Panc1 (cell line): Measurements from ENCODE around the gene GUCY1A2. TPM values are rescaled to one million over a fixed set of nuclear protein-coding genes. Genes with fewer than 3 reads are reported as not detected.

Experiments used
- ATAC-seq: fragments of 200-7000 bp; cut with Tn5 transposase; 2 replicates; pipeline ENCODE4 v1.9.1; 2020; ENCODE audit warnings: mild to moderate bottlenecking, moderate library complexity
- BruUV-seq: library from RNA; stranded (reverse); fragments of 400-500 nt; replicated peaks from 2 replicates; lab custom pipeline; 2021; lab: Mats Ljungman, UMichigan
- CTCF ChIA-PET: fragments of 300-600 bp; sonication (Branson Sonifier 250); formaldehyde crosslinking; loops from one replicate; lab custom pipeline; 2022; ENCODE audit warnings: antibody characterized with exemption; lab: Charles Lee
- POLR2A ChIA-PET: fragments of 300-600 bp; sonication (Branson Sonifier 250); formaldehyde crosslinking; loops from one replicate; lab custom pipeline; 2022; ENCODE audit warnings: antibody characterized with exemption; lab: Charles Lee
- DNase-seq: peaks from one replicate; pipeline ENCODE4 v3.0.0-alpha.2; 2010; ENCODE audit warnings: low read depth, low spot score
- H3K27ac ChIP-seq: 2 replicates; pipeline ENCODE4 v1.5.1; 2011; ENCODE audit warnings: mild to moderate bottlenecking, low read length, inconsistent platforms
- H3K27me3 ChIP-seq: fragments of 200-500 bp; sonication (Bioruptor generic); 2 replicates; pipeline ENCODE4 v1.6.0; 2014; ENCODE audit warnings: low read length, inconsistent platforms; ENCODE audit not compliant: control insufficient read depth, insufficient read depth
- H3K36me3 ChIP-seq: fragments of 200-500 bp; sonication (Bioruptor generic); 2 replicates; pipeline ENCODE4 v1.5.1; 2014; ENCODE audit warnings: inconsistent platforms, mild to moderate bottlenecking, low read length, moderate library complexity; ENCODE audit not compliant: control insufficient read depth, insufficient read depth
- H3K4me1 ChIP-seq: 2 replicates; pipeline ENCODE4 v1.5.1; 2011; ENCODE audit warnings: inconsistent platforms, mild to moderate bottlenecking, low read length, moderate library complexity; ENCODE audit not compliant: control insufficient read depth, insufficient read depth
- H3K4me3 ChIP-seq, 2 experiments: 2 replicates each; pipeline ENCODE4 v1.5.1; 2011 to 2012; ENCODE audit warnings: low read depth in 2 of 2, low read length in 2 of 2, mild to moderate bottlenecking in 2 of 2, inconsistent platforms in 1 of 2, moderate library complexity in 1 of 2
- H3K9me3 ChIP-seq: fragments of 200-500 bp; sonication (Bioruptor generic); 2 replicates; pipeline ENCODE4 v1.5.1; 2014; ENCODE audit warnings: low read depth, mild to moderate bottlenecking, inconsistent platforms, low read length, moderate library complexity; ENCODE audit not compliant: control insufficient read depth, insufficient read depth
- CTCF ChIP-seq: fragments of 450-650 bp; IDR thresholded peaks from 2 replicates; pipeline ENCODE4 v1.5.1; 2017; ENCODE audit warnings: mild to moderate bottlenecking
- POLR2AphosphoS5 ChIP-seq: IDR thresholded peaks from 2 replicates; pipeline ENCODE4 v1.6.1; 2012; ENCODE audit warnings: mild to moderate bottlenecking, low read depth, low read length, moderate library complexity
- SIN3A ChIP-seq: IDR thresholded peaks from 2 replicates; pipeline ENCODE4 v1.6.1; 2012; ENCODE audit warnings: low read depth, mild to moderate bottlenecking, low read length, moderate library complexity, borderline replicate concordance; ENCODE audit not compliant: insufficient read depth
- TCF7L2 ChIP-seq: IDR thresholded peaks from 2 replicates; pipeline ENCODE4 v1.6.1; 2011; ENCODE audit warnings: mild to moderate bottlenecking, low read depth, low read length, inconsistent platforms
- in situ Hi-C: cut with HindIII; loops from 2 replicates; pipeline ENCODE4 v1.10.0; 2016; ENCODE audit warnings: low sequenced_read_pairs, low pct_unique_long_range_greater_than_20kb
- intact Hi-C: fragments of 100-400 bp; cut with micrococcal nuclease; formaldehyde crosslinking; loops from one replicate; pipeline ENCODE4 v1.10.0; 2022; ENCODE audit not compliant: unreplicated experiment
- total RNA-seq: library from RNA; stranded (reverse); gene quantifications from one replicate; pipeline ENCODE4 v1.2.1, GENCODE V29; 2021; ENCODE audit not compliant: unreplicated experiment
- TF ChIP-seq, protein P1 (sequence below), 2 experiments: IDR thresholded peaks; 2 replicates each; pipeline ENCODE4 v1.6.1; 2011 to 2012; ENCODE audit warnings: low read depth in 2 of 2, control low read depth in 1 of 2, low read length in 1 of 2, mild to moderate bottlenecking in 1 of 2, moderate library complexity in 1 of 2; ENCODE audit not compliant: insufficient read depth in 1 of 2

The GUCY1A2 gene
- total RNA-seq, 1 experiment from 2014 or later: 1.9 TPM

- DNase-seq (no peak), ATAC-seq (no peak)
- Histone ChIP-seq H3K27me3 (no peaks in the 10 kb centered on the region), H3K27ac (no peak overlapping the region), H3K4me1 (no peaks in the 10 kb centered on the region), H3K36me3 (no peaks in the 10 kb centered on the region), H3K4me3 (no peak overlapping the region), H3K9me3 (no peaks in the 10 kb centered on the region)
- no TSS peak for BruUV-seq
- ChIA-PET POLR2A (no interaction called here), CTCF (no interaction called here)
- TF ChIP-seq CTCF (no peak), TCF7L2 (no peak), POLR2AphosphoS5 (no peak), SIN3A (no peak)
- TF ChIP-seq, protein P1, sequence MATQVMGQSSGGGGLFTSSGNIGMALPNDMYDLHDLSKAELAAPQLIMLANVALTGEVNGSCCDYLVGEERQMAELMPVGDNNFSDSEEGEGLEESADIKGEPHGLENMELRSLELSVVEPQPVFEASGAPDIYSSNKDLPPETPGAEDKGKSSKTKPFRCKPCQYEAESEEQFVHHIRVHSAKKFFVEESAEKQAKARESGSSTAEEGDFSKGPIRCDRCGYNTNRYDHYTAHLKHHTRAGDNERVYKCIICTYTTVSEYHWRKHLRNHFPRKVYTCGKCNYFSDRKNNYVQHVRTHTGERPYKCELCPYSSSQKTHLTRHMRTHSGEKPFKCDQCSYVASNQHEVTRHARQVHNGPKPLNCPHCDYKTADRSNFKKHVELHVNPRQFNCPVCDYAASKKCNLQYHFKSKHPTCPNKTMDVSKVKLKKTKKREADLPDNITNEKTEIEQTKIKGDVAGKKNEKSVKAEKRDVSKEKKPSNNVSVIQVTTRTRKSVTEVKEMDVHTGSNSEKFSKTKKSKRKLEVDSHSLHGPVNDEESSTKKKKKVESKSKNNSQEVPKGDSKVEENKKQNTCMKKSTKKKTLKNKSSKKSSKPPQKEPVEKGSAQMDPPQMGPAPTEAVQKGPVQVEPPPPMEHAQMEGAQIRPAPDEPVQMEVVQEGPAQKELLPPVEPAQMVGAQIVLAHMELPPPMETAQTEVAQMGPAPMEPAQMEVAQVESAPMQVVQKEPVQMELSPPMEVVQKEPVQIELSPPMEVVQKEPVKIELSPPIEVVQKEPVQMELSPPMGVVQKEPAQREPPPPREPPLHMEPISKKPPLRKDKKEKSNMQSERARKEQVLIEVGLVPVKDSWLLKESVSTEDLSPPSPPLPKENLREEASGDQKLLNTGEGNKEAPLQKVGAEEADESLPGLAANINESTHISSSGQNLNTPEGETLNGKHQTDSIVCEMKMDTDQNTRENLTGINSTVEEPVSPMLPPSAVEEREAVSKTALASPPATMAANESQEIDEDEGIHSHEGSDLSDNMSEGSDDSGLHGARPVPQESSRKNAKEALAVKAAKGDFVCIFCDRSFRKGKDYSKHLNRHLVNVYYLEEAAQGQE (IDR thresholded peaks at IDR 0.05; ENCODE audit: insufficient read depth in 1 of 2, low read depth in 2 of 2, low read length in 1 of 2): no peak
- intact Hi-C loops (no loop called here), in situ Hi-C loops (no loop called here)
These were observed 338.7 kb downstream of the GUCY1A2 start for GRCh38 chr11:106679581-106679980.

DNA sequence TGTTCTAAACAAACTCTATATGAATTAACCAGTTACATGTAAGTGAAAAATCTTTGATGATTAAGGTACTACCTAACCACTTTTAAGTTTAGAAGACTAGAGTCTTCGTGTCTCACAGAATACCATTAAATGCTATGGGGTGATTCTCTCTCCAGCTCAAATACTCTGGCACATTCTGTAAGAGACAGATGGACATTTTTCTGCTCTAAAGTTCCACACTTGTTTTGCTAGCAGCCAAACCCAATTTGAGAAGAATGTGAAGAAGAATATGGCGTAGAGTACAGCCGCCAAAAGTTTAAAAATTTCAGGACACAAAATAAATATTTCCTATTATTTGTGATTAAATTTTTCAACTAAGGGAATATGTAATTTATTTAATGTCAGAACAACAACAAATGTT, 339.1 kb downstream of the GUCY1A2 start:
- no peaks in the 10 kb centered on the region for H3K9me3 ChIP-seq
- H3K27me3 ChIP-seq: no peaks in the 10 kb centered on the region
- H3K4me3 ChIP-seq: no peak overlapping the region
- ChIA-PET POLR2A (no interaction called here), CTCF (no interaction called here)
- no peak overlapping the region for H3K27ac ChIP-seq
- intact Hi-C loops: no loop called here
- ATAC-seq: no peak
- in situ Hi-C loops: no loop called here
- no peaks in the 10 kb centered on the region for H3K4me1 ChIP-seq
- TF ChIP-seq TCF7L2 (no peak), POLR2AphosphoS5 (no peak), CTCF (no peak), SIN3A (no peak)
- TF ChIP-seq, protein P1 (IDR thresholded peaks at IDR 0.05; ENCODE audit: insufficient read depth in 1 of 2, low read depth in 2 of 2, low read length in 1 of 2): no peak
- no TSS peak for BruUV-seq
- H3K36me3 ChIP-seq: no peaks in the 10 kb centered on the region
- DNase-seq: no peak
